K562 (cell line): ENCODE measurements around the gene YARS1. TPM values are rescaled to one million over a fixed set of nuclear protein-coding genes. Genes with fewer than 3 reads are reported as not detected.

Source experiments
- RREB1 ChIP-seq: fragments of 250-450 bp; sonication (Bioruptor Pico); IDR thresholded peaks from 2 replicates; pipeline ENCODE4 v1.4.0; 2020
- ZNF518B ChIP-seq: fragments of 250-450 bp; sonication (Bioruptor Pico); IDR thresholded peaks from 2 replicates; pipeline ENCODE4 v1.5.0; 2021; ENCODE audit warnings: mild to moderate bottlenecking, moderate library complexity
- polyA plus RNA-seq, 8 experiments: library from polyadenylated mRNA; depleted of rRNA in 4 of 8; stranded (reverse) in 5 of 8; unstranded in 3 of 8; fragments of >200 nt; fragmentation: Nextera tagmentation in 2 of 8; fragmentation: Illumina TruSeq in 1 of 8; extraction: Ambion mirVana in 2 of 8; extraction: Trizol in 1 of 8; gene quantifications; 2 replicates each; pipeline versions ENCODE4 v1.2.1 to v1.2.3, GENCODE V29; 2011 to 2014; ENCODE audit warnings: inconsistent platforms in 1 of 8, missing spikeins in 1 of 8
- total RNA-seq, 7 experiments: library from RNA; depleted of rRNA in 6 of 7; stranded (reverse); fragments of >200 nt in 6 of 7; fragmentation: Illumina TruSeq in 2 of 7; extraction: Trizol in 2 of 7; gene quantifications; 2 replicates each; pipeline versions ENCODE4 v1.2.1 to v1.2.3, GENCODE V29; 2011 to 2021; ENCODE audit warnings: low replicate concordance in 1 of 7

YARS1 gene
- total and polyA plus RNA-seq, 9 of the 15 experiments (the other 6 are each of a cell fraction or from before 2014, with no cell fraction given), result 66.2 to 336 (median 201) TPM

GRCh38 chr1:32858136-32858535 lies 41.0 kb upstream of the YARS1 start (continued):
- no peak for TF ChIP-seq ZNF518B (CRISPR knock-in tag)
- TF ChIP-seq RREB1, result no peak
